GM12878 (cell line): Measurements from ENCODE around the gene BARD1. TPM values are rescaled to one million over a fixed set of nuclear protein-coding genes. Genes with fewer than 3 reads are reported as not detected.

Experiments used
- ASH2L ChIP-seq: fragments of 300-600, 200-600 bp; sonication (generic); IDR thresholded peaks from 2 replicates; pipeline ENCODE4 v1.6.1; 2017; ENCODE audit warnings: low read depth, mild to moderate bottlenecking, borderline replicate concordance
- ATF2 ChIP-seq: IDR thresholded peaks from 2 replicates; pipeline ENCODE4 v1.6.1; 2012; ENCODE audit warnings: low read length, inconsistent platforms
- BHLHE40 ChIP-seq, 2 experiments: fragments of 450-650 bp in 1 of 2; IDR thresholded peaks; 2 replicates each; pipeline ENCODE4 v1.6.1; 2011 to 2017; ENCODE audit warnings: low read depth in 2 of 2, borderline replicate concordance in 1 of 2, improper control_type of control experiment in 1 of 2, low read length in 1 of 2, mild to moderate bottlenecking in 1 of 2
- CBX3 ChIP-seq: fragments of 200-600 bp; sonication (generic); IDR thresholded peaks from 2 replicates; pipeline ENCODE4 v1.6.1; 2016; ENCODE audit warnings: low read depth, borderline replicate concordance
- CBX5 ChIP-seq: sonication (generic); IDR thresholded peaks from 2 replicates; pipeline ENCODE4 v1.6.1; 2016; ENCODE audit warnings: low read depth, moderate library complexity, mild to moderate bottlenecking, inconsistent platforms
- CHD2 ChIP-seq: IDR thresholded peaks from 2 replicates; pipeline ENCODE4 v1.6.1; 2011; ENCODE audit warnings: low read depth, low read length, improper control_type of control experiment, borderline replicate concordance
- EED ChIP-seq: sonication (generic); IDR thresholded peaks from 2 replicates; pipeline ENCODE4 v1.6.1; 2016; ENCODE audit warnings: antibody characterized with exemption, low read depth
- EP300 ChIP-seq, 2 experiments: fragments of 150-350 bp in 1 of 2; IDR thresholded peaks; 2 replicates each; pipeline ENCODE4 v1.6.1; 2011 to 2012; ENCODE audit warnings: low read depth in 2 of 2, low read length in 2 of 2, borderline replicate concordance in 1 of 2, improper control_type of control experiment in 1 of 2, inconsistent platforms in 1 of 2; ENCODE audit not compliant: control insufficient read depth in 1 of 2
- ETV6 ChIP-seq, 2 experiments: fragments of 450-650 bp in 1 of 2; IDR thresholded peaks in 1 of 2; conservative IDR thresholded peaks in 1 of 2; 2 replicates each; pipeline ENCODE4 v1.6.1; 2014; ENCODE audit warnings: antibody characterized with exemption in 1 of 2, borderline replicate concordance in 1 of 2, low read depth in 1 of 2, mild to moderate bottlenecking in 1 of 2, moderate library complexity in 1 of 2
- GABPA ChIP-seq: IDR thresholded peaks from 2 replicates; pipeline ENCODE4 v1.6.1; 2014; ENCODE audit warnings: antibody characterized with exemption, low read depth, mild to moderate bottlenecking, inconsistent platforms
- HCFC1 ChIP-seq: fragments of 150-350 bp; IDR thresholded peaks from 2 replicates; pipeline ENCODE4 v1.6.1; 2014; ENCODE audit warnings: low read length
- HSF1 ChIP-seq: fragments of 150-350 bp; IDR thresholded peaks from 2 replicates; pipeline ENCODE4 v1.6.1; 2014; ENCODE audit warnings: mild to moderate bottlenecking, low read depth, low read length
- IKZF1 ChIP-seq: fragments of 450-650 bp; conservative IDR thresholded peaks from 2 replicates; pipeline ENCODE4 v1.6.1; 2017; ENCODE audit warnings: antibody characterized with exemption, mild to moderate bottlenecking
- MEF2A ChIP-seq: IDR thresholded peaks from 2 replicates; pipeline ENCODE4 v1.6.1; 2011; ENCODE audit warnings: low read depth, mild to moderate bottlenecking, low read length, moderate library complexity; ENCODE audit not compliant: insufficient read depth
- MXI1 ChIP-seq: fragments of 150-350 bp; IDR thresholded peaks from 2 replicates; pipeline ENCODE4 v1.6.1; 2011; ENCODE audit warnings: low read depth, mild to moderate bottlenecking, inconsistent platforms, low read length, improper control_type of control experiment
- MYB ChIP-seq: fragments of 150-350 bp; IDR thresholded peaks from 2 replicates; pipeline ENCODE4 v1.6.1; 2014; ENCODE audit warnings: mild to moderate bottlenecking, low read depth, low read length, borderline replicate concordance
- NR2F1 ChIP-seq: fragments of 450-650 bp; conservative IDR thresholded peaks from 2 replicates; pipeline ENCODE4 v1.6.1; 2017; ENCODE audit warnings: mild to moderate bottlenecking
- PAX8 ChIP-seq: fragments of 450-650 bp; IDR thresholded peaks from 2 replicates; pipeline ENCODE4 v1.6.1; 2017; ENCODE audit warnings: mild to moderate bottlenecking, moderate library complexity
- RB1 ChIP-seq: fragments of 450-650 bp; formaldehyde crosslinking; IDR thresholded peaks from 2 replicates; pipeline ENCODE4 v1.6.1; 2017; ENCODE audit warnings: mild to moderate bottlenecking, borderline replicate concordance
- RELA ChIP-seq: fragments of 450-650 bp; IDR thresholded peaks from 2 replicates; pipeline ENCODE4 v1.8.0; 2014; ENCODE audit warnings: borderline replicate concordance; ENCODE audit not compliant: partially characterized antibody
- RELB ChIP-seq: fragments of 450-650 bp; IDR thresholded peaks from 2 replicates; pipeline ENCODE4 v1.6.1; 2017; ENCODE audit warnings: low read depth, mild to moderate bottlenecking, moderate library complexity
- RUNX3 ChIP-seq: IDR thresholded peaks from 2 replicates; pipeline ENCODE4 v1.6.1; 2012; ENCODE audit warnings: low read length, inconsistent platforms
- SMAD5 ChIP-seq: IDR thresholded peaks from 2 replicates; pipeline ENCODE4 v1.6.1; 2016; ENCODE audit warnings: antibody characterized with exemption, low read depth
- SMC3 ChIP-seq: IDR thresholded peaks from 2 replicates; pipeline ENCODE4 v1.6.1; 2011; ENCODE audit warnings: low read length, improper control_type of control experiment, borderline replicate concordance
- SUZ12 ChIP-seq: fragments of 200-600 bp; sonication (generic); IDR thresholded peaks from one replicate; pipeline ENCODE4 v1.6.1; 2018; ENCODE audit warnings: antibody characterized with exemption, mild to moderate bottlenecking; ENCODE audit not compliant: unreplicated experiment
- TAF1 ChIP-seq: IDR thresholded peaks from 2 replicates; pipeline ENCODE4 v1.6.1; 2011; ENCODE audit warnings: mild to moderate bottlenecking, low read depth, low read length, borderline replicate concordance
- YY1 ChIP-seq: IDR thresholded peaks from 2 replicates; pipeline ENCODE4 v1.6.1; 2011; ENCODE audit warnings: low read depth, mild to moderate bottlenecking, low read length
- ZNF384 ChIP-seq: IDR thresholded peaks from 2 replicates; pipeline ENCODE4 v1.6.1; 2012; ENCODE audit warnings: low read depth, mild to moderate bottlenecking, low read length, improper control_type of control experiment, borderline replicate concordance
- polyA plus RNA-seq, 11 experiments: library from polyadenylated mRNA; depleted of rRNA in 4 of 11; unstranded in 6 of 11; stranded (reverse) in 5 of 11; fragments of >200 nt; fragmentation: Nextera tagmentation in 4 of 11; fragmentation: Illumina TruSeq in 1 of 11; extraction: Ambion mirVana in 4 of 11; extraction: Trizol in 1 of 11; gene quantifications; 1 replicate in 1 of 11; 2 replicates in 10 of 11; pipeline versions ENCODE4 v1.2.1 to v1.2.3, GENCODE V29; 2011 to 2016; ENCODE audit warnings: inconsistent platforms in 2 of 11, missing spikeins in 2 of 11, low read depth in 1 of 11
- total RNA-seq, 4 experiments: library from RNA; depleted of rRNA in 3 of 4; stranded (reverse); fragments of >200 nt in 3 of 4; fragmentation: Illumina TruSeq in 1 of 4; extraction: Trizol in 1 of 4; gene quantifications; 2 replicates each; pipeline versions ENCODE4 v1.2.1 to v1.2.3, GENCODE V29; 2013 to 2021

BARD1 gene
- total and polyA plus RNA-seq, 10 of the 15 experiments (the other 5 are each of a cell fraction or from before 2014, with no cell fraction given), result 15.3 to 45.7 (median 31.6) TPM

GRCh38 chr2:214737188-214737587 is 72.3 kb downstream of the BARD1 start (continued):
- TF ChIP-seq ASH2L (no peak), YY1 (no peak), HCFC1 (no peak), EP300 (IDR thresholded peaks at IDR 0.05; ENCODE audit: borderline replicate concordance in 1 of 2, control insufficient read depth in 1 of 2, low read depth in 2 of 2, low read length in 2 of 2) (peak; percentile 97 to 98; a peak in 3 of 4 replicates), NR2F1 (peak; percentile 77), SMAD5 (no peak), RELB (peak; percentile 74; the same call in 1 of the 2 replicates), MYB (no peak), CBX5 (peak; percentile 58; the same call in 1 of the 2 replicates), ETV6 (conservative IDR thresholded peaks at IDR 0.05 in 1 of 2, IDR thresholded peaks at IDR 0.05 in 1 of 2; ENCODE audit: borderline replicate concordance in 1 of 2, low read depth in 1 of 2) (peak in 1 of 2 experiments; percentile 74; a peak in 1 of 4 replicates), MXI1 (no peak), GABPA (no peak), SMC3 (peak; percentile 16; the same call in 1 of the 2 replicates), CBX3 (no peak), ZNF384 (peak; percentile 87), SUZ12 (no peak), CHD2 (peak; percentile 88; the same call in 1 of the 2 replicates), ATF2 (peak; percentile 96), RB1 (no peak), HSF1 (no peak), TAF1 (no peak), RUNX3 (peak; percentile 89), RELA (no peak), PAX8 (no peak), MEF2A (peak; percentile 92), EED (0 out of 2 replicates have a peak, but pooled peaks have one; percentile 25), BHLHE40 (IDR thresholded peaks at IDR 0.05; ENCODE audit: borderline replicate concordance in 1 of 2, low read depth in 2 of 2, low read length in 1 of 2) (peak in 1 of 2 experiments; percentile 34; a peak in 1 of 4 replicates), IKZF1 (peak; percentile 73)
